HG02759 (cell line): Measurements from ENCODE around the gene NR2F1-AS1.
"Not testable (repeated sequence)": the region's sequence is repeated elsewhere in the genome, so short reads cannot be mapped to it uniquely, and the experiment has no call there.

Source experiments
- ATAC-seq: cut with Tn5 transposase; IDR thresholded peaks from one replicate; pipeline ENCODE4 v1.9.1; 2021; ENCODE audit warnings: mild to moderate bottlenecking, moderate library complexity; ENCODE audit not compliant: unreplicated experiment

The NR2F1-AS1 gene

GRCh38 chr5:93549594-93549993 is 31.4 kb downstream of the NR2F1-AS1 start:
- ATAC-seq = not testable (repeated sequence)

- no peak for ATAC-seq
Measured at GRCh38 chr5:93545872-93546271, 35.1 kb downstream of the NR2F1-AS1 start.

GRCh38 chr5:93532370-93532769 is 48.6 kb downstream of the NR2F1-AS1 start:
- no peak for ATAC-seq

- not testable (repeated sequence) for ATAC-seq
Measured at GRCh38 chr5:93521815-93522214, 59.2 kb downstream of the NR2F1-AS1 start.

- no peak for ATAC-seq
Measured at GRCh38 chr5:93519740-93520139, 61.3 kb downstream of the NR2F1-AS1 start.

GRCh38 chr5:93517828-93518227 is 63.2 kb downstream of the NR2F1-AS1 start:
- no peak for ATAC-seq

GRCh38 chr5:93513298-93513697 is 67.7 kb downstream of the NR2F1-AS1 start:
- no peak for ATAC-seq

GRCh38 chr5:93512799-93513198 is 68.2 kb downstream of the NR2F1-AS1 start:
- ATAC-seq = no peak

GRCh38 chr5:93511445-93511844 is 69.6 kb downstream of the NR2F1-AS1 start:
- ATAC-seq = no peak

GRCh38 chr5:93510626-93511380 is 70.2 kb downstream of the NR2F1-AS1 start:
- ATAC-seq = no peak

- not testable (repeated sequence) for ATAC-seq
Measured at GRCh38 chr5:93505553-93505952, 75.5 kb downstream of the NR2F1-AS1 start.

GRCh38 chr5:93503598-93504067 is 77.4 kb downstream of the NR2F1-AS1 start:
- ATAC-seq = no peak

GRCh38 chr5:93497096-93497495 is 83.9 kb downstream of the NR2F1-AS1 start:
- ATAC-seq = no peak

GRCh38 chr5:93479982-93480509 is 101.0 kb downstream of the NR2F1-AS1 start:
- no peak for ATAC-seq

- ATAC-seq = no peak
Measured at GRCh38 chr5:93477816-93478215, 103.2 kb downstream of the NR2F1-AS1 start.

GRCh38 chr5:93476251-93476742 is 104.7 kb downstream of the NR2F1-AS1 start:
- ATAC-seq = no peak

- ATAC-seq = no peak
Measured at GRCh38 chr5:93462916-93463315, 118.1 kb downstream of the NR2F1-AS1 start.

GRCh38 chr5:93461756-93462155 is 119.3 kb downstream of the NR2F1-AS1 start:
- no peak for ATAC-seq

- ATAC-seq = no peak
Measured at GRCh38 chr5:93460286-93460685, 120.7 kb downstream of the NR2F1-AS1 start.

- ATAC-seq = not testable (repeated sequence)
Measured at GRCh38 chr5:93456796-93457195, 124.2 kb downstream of the NR2F1-AS1 start.

- no peak for ATAC-seq
Measured at GRCh38 chr5:93454896-93455295, 126.1 kb downstream of the NR2F1-AS1 start.

- no peak for ATAC-seq
Measured at GRCh38 chr5:93452255-93452654, 128.8 kb downstream of the NR2F1-AS1 start.
